Vagina (tissue), 2 donors: ENCODE data around the gene RXFP1.

Experiments used
- CTCF ChIP-seq, 3 experiments: fragments of 450-650 bp in 2 of 3; fragments of 200-600 bp in 1 of 3; sonication (generic) in 1 of 3; IDR thresholded peaks; one replicate each; pipeline ENCODE4 v1.5.1; 2017 to 2019; ENCODE audit warnings: antibody characterized with exemption in 3 of 3, mild to moderate bottlenecking in 2 of 3, moderate library complexity in 2 of 3
- POLR2AphosphoS5 ChIP-seq, 2 donors: sonication (generic); formaldehyde crosslinking; IDR thresholded peaks; one replicate each; pipeline ENCODE4 v1.9.0; 2017; ENCODE audit warnings: antibody characterized with exemption in 2 of 2, mild to moderate bottlenecking in 2 of 2, low read depth in 1 of 2; ENCODE audit not compliant: insufficient read depth in 1 of 2

GRCh38 chr4:158530898-158531297, 9.2 kb downstream of the RXFP1 start:
- TF ChIP-seq POLR2AphosphoS5 (IDR thresholded peaks at IDR 0.05; ENCODE audit: insufficient read depth in 1 of 2, low read depth in 1 of 2) (no peak), CTCF (IDR thresholded peaks at IDR 0.05) (no peak)
